Endothelial cell (in vitro differentiated cells): ENCODE measurements around the gene NRP2. TPM values are rescaled to one million over a fixed set of nuclear protein-coding genes. Genes with fewer than 3 reads are reported as not detected.

Experiments used
- DNase-seq: peaks from one replicate; pipeline ENCODE4 v3.0.0; 2021; ENCODE audit warnings: low spot score
- H3K27ac Mint-ChIP-seq: one replicate; pipeline ENCODE4 v1.8.0; 2021; ENCODE audit warnings: mixed read lengths, inconsistent platforms; ENCODE audit not compliant: unreplicated experiment
- H3K27me3 Mint-ChIP-seq: one replicate; pipeline ENCODE4 v1.8.0; 2021; ENCODE audit warnings: mild to moderate bottlenecking, moderate library complexity, mixed read lengths, inconsistent platforms; ENCODE audit not compliant: unreplicated experiment
- H3K36me3 Mint-ChIP-seq: one replicate; pipeline ENCODE4 v1.8.0; 2021; ENCODE audit warnings: mild to moderate bottlenecking, low read depth, mixed read lengths, inconsistent platforms; ENCODE audit not compliant: unreplicated experiment
- H3K4me1 Mint-ChIP-seq: one replicate; pipeline ENCODE4 v1.8.0; 2021; ENCODE audit warnings: mild to moderate bottlenecking, mixed read lengths, inconsistent platforms; ENCODE audit not compliant: unreplicated experiment
- H3K4me3 Mint-ChIP-seq: one replicate; pipeline ENCODE4 v1.8.0; 2021; ENCODE audit warnings: mild to moderate bottlenecking, mixed read lengths, inconsistent platforms; ENCODE audit not compliant: unreplicated experiment
- H3K9me3 Mint-ChIP-seq: one replicate; pipeline ENCODE4 v1.8.0; 2021; ENCODE audit warnings: mixed read lengths, inconsistent platforms; ENCODE audit not compliant: unreplicated experiment
- total RNA-seq: library from RNA; stranded (reverse); fragmentation: NEBNext Ultra II Directional; extraction: Animal tissue kit (Norgen Biotek cat#: 25700); gene quantifications from one replicate; pipeline ENCODE4 v1.2.1, GENCODE V29; 2021; ENCODE audit not compliant: unreplicated experiment
- TF ChIP-seq, protein P1 (sequence below): fragments of 200-600 bp; sonication (generic); IDR thresholded peaks from one replicate; pipeline ENCODE4 v1.5.0; 2021; ENCODE audit warnings: antibody characterized with exemption; ENCODE audit not compliant: unreplicated experiment

NRP2 gene
- total RNA-seq, 1 donor from 2014 or later = 258 TPM

DNA sequence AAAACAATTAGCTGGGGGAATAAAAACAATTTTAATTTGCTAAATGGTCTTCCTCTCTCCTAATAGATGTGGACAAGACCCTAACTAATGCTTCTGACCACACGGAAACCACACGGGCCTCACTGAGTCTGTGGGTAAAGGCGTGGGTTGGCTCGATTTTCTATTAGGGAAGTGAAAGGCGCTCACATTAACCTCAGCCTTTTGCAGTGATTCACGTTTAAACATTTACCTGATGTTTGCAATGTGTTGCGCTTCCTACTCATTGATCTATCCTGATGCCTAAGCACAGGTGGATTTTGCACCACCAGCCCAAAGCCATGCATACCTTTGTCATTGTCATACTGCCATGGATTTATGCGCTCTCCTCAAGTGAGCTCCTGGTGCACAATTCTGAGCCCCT is 35.6 kb upstream of the NRP2 start:
- Mint-ChIP-seq H3K4me3 (no peak overlapping the region), H3K27me3 (peaks cover 8% of the 10 kb centered on the region), H3K9me3 (no peaks in the 10 kb centered on the region), H3K27ac (no peak overlapping the region), H3K4me1 (peaks cover 32% of the 10 kb centered on the region), H3K36me3 (no peaks in the 10 kb centered on the region)
- DNase-seq = no peak
- TF ChIP-seq, protein P1, sequence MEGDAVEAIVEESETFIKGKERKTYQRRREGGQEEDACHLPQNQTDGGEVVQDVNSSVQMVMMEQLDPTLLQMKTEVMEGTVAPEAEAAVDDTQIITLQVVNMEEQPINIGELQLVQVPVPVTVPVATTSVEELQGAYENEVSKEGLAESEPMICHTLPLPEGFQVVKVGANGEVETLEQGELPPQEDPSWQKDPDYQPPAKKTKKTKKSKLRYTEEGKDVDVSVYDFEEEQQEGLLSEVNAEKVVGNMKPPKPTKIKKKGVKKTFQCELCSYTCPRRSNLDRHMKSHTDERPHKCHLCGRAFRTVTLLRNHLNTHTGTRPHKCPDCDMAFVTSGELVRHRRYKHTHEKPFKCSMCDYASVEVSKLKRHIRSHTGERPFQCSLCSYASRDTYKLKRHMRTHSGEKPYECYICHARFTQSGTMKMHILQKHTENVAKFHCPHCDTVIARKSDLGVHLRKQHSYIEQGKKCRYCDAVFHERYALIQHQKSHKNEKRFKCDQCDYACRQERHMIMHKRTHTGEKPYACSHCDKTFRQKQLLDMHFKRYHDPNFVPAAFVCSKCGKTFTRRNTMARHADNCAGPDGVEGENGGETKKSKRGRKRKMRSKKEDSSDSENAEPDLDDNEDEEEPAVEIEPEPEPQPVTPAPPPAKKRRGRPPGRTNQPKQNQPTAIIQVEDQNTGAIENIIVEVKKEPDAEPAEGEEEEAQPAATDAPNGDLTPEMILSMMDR = no peak

DNA sequence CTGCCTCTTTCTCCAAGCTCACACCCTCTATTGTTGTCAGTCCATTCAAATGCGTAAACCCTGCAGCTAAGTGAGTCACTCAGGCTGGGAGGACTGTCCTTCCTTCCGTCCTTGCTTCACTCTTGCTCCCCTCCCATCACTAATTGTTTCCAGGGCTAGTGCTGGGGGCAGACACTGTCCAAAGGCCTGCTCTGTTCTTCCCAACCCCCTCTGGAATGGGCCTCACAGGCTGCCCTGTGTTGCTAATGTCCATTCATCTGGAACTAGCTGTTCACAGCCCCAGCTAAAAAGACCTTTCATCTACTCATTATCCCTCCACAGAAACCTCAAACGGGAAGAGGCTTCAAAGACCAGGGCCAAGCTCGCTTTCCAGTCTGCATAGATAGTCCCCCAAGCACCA is 31.9 kb upstream of the NRP2 start:
- H3K27ac Mint-ChIP-seq = no peak overlapping the region
- no peak overlapping the region for H3K4me3 Mint-ChIP-seq
- DNase-seq = no peak
- peaks cover 17% of the 10 kb centered on the region for H3K4me1 Mint-ChIP-seq
- TF ChIP-seq, protein P1 = no peak
- no peaks in the 10 kb centered on the region for H3K9me3 Mint-ChIP-seq
- peaks cover 3% of the 10 kb centered on the region for H3K27me3 Mint-ChIP-seq
- H3K36me3 Mint-ChIP-seq = no peaks in the 10 kb centered on the region

- Mint-ChIP-seq H3K36me3 (no peaks in the 10 kb centered on the region), H3K4me1 (peaks cover 17% of the 10 kb centered on the region), H3K27me3 (peaks cover 3% of the 10 kb centered on the region), H3K4me3 (no peak overlapping the region), H3K9me3 (no peaks in the 10 kb centered on the region), H3K27ac (no peak overlapping the region)
- TF ChIP-seq, protein P1 = no peak
- DNase-seq = no peak
These were observed 31.4 kb upstream of the NRP2 start for GRCh38 chr2:205650931-205651330.

DNA sequence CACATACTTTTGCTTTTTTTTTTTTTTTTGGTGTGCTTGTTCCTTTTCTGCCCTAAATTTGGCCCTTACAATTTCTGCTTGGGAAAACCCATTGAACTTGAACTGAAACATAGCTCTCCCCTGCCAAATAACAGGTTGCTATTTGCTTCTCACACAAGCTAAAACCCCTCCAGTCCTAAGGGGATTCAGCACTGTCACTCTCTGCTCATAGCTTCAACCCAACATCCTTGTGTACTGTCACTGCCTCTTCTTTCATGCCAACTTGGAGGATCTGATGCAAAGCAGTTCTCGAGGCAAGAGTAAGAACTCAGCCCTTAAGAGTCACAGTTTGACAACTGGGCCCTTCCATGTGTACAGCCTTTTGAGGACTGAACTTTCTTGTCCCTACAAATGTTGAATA is 30.6 kb upstream of the NRP2 start:
- TF ChIP-seq, protein P1 = no peak
- Mint-ChIP-seq H3K27ac (no peak overlapping the region), H3K27me3 (peaks cover 3% of the 10 kb centered on the region), H3K4me1 (peaks cover 17% of the 10 kb centered on the region), H3K36me3 (no peaks in the 10 kb centered on the region), H3K9me3 (no peaks in the 10 kb centered on the region), H3K4me3 (no peak overlapping the region)
- no peak for DNase-seq

DNA sequence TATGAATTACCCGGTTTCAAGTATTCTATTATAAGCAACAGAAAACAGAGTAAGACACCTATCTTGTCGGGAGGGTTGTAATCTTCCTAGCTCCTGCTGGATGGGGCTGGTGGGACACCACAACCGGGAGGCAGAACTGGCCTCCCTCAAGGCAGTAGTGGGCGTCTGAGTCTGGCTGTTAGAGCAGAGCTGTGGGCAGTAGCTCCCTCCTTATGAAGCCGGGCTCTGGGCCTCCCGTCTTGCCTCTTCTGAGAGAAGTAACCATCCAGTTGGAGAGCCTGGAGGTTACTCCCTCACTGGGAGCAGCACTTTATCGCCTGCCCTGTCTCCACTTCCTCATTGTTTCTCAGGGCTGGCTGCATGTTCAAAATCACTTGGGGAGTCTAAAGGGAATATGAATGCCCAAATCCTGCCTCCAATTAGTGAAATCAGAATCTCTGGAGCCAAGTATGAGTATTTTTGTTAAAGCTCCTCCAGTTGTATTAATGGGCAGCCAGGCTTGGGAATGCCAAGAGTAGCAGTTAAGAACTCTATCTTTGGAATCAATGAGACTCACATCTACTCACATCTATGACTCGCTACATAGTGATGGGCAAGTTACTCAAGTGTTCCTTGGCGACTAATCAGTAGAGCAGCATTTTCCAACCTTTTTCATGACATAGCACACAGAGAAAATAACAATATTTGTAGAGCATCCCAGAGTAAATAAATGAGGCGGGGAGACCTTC is 27.3 kb upstream of the NRP2 start:
- Mint-ChIP-seq H3K9me3 (no peaks in the 10 kb centered on the region), H3K36me3 (no peaks in the 10 kb centered on the region), H3K4me1 (peaks cover 11% of the 10 kb centered on the region), H3K27ac (no peak overlapping the region), H3K27me3 (peaks cover 2% of the 10 kb centered on the region), H3K4me3 (no peak overlapping the region)
- DNase-seq = no peak
- TF ChIP-seq, protein P1 = no peak
